AG04449 (cell line): ENCODE data around the gene LRRC8C.

Experiments
- CTCF ChIA-PET: fragments of 350-600 bp; formaldehyde crosslinking; extraction: SDS; loops from one replicate; lab custom pipeline; 2021; ENCODE audit warnings: antibody characterized with exemption; lab: Yijun Ruan, JAX
- POLR2A ChIA-PET: fragments of 400-600, 350-600 bp; formaldehyde crosslinking; extraction: SDS; loops from one replicate; lab custom pipeline; 2020; ENCODE audit warnings: antibody characterized with exemption, inconsistent platforms; lab: Yijun Ruan, JAX
- DNase-seq: peaks from one replicate; pipeline ENCODE4 v3.0.0-alpha.2; 2010; ENCODE audit warnings: low read depth, low spot score
- H3K4me3 ChIP-seq: 2 replicates; pipeline ENCODE4 v1.5.1; 2011; ENCODE audit warnings: low read depth, mild to moderate bottlenecking, control low read depth, low read length
- CTCF ChIP-seq: IDR thresholded peaks from one replicate; pipeline ENCODE4 v1.5.1; 2011; ENCODE audit warnings: mild to moderate bottlenecking, moderate library complexity, low read length, control low read depth, inconsistent platforms; ENCODE audit not compliant: insufficient read depth; ENCODE audit errors: missing control alignments

Gene LRRC8C

GRCh38 chr1:89739844-89740216, 106.9 kb downstream of the LRRC8C start:
- CTCF ChIA-PET: interaction anchor here (4.7 kb wide), 1 partner anchor 23 kb away, joined by 24 read pairs; no protein-coding TSS in a partner anchor
- POLR2A ChIA-PET: no interaction called here
- no peak for TF ChIP-seq CTCF
- H3K4me3 ChIP-seq: no peak overlapping the region
- no peak for DNase-seq

- POLR2A ChIA-PET: no interaction called here
- CTCF ChIA-PET: interaction anchor here (4.7 kb wide), 1 partner anchor 19 kb away, joined by 24 read pairs; no protein-coding TSS in a partner anchor
- TF ChIP-seq CTCF: no peak
Observed at GRCh38 chr1:89743788-89744187, 110.9 kb downstream of the LRRC8C start.

DNA sequence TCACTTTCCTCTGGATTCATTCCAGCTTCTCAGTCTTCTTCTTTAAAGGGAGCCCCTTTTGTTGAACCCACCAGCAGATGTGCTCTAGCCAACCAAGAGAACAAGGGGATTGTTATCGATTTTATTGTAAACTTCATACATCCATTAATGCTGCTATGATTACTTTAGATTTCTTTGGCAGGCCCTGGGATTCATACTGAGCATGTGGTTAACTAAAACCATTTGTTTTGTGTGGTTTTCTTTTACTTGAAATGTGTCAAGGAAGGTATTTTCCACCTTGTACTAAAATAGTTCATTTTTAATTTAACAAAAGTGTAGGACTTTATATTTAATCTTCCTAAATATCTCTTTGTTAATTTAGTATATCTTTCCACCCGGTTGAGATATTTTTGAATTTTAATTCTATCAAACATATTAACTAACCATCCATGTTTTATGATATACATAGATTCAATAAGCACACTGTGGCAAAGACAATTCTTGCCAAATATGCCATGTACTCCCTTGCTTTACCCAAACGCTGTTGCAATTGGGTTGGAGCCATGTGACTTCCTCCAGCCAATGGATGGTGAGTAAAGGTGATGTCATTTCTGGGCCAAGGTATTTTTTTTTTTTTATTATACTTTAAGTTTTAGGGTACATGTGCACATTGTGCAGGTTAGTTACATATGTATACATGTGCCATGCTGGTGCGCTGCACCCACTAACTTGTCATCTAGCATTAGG, 113.7 kb downstream of the LRRC8C start:
- CTCF ChIA-PET: interaction anchor here (0.8 kb wide), 1 partner anchor 16 kb away, joined by 6 read pairs; no protein-coding TSS in a partner anchor
- TF ChIP-seq CTCF: no peak
- no peak overlapping the region for H3K4me3 ChIP-seq
- POLR2A ChIA-PET: no interaction called here
- DNase-seq: no peak

More at GRCh38 chr1:89743788-89744187, 110.9 kb downstream of the LRRC8C start:
- no peak for DNase-seq
- H3K4me3 ChIP-seq: no peak overlapping the region

- ChIA-PET POLR2A (no interaction called here), CTCF (interaction anchor here (0.9 to 3.8 kb wide), 2 partner anchors 9 to 34 kb away, joined by 3 to 23 read pairs; no protein-coding TSS in a partner anchor)
- H3K4me3 ChIP-seq: no peak overlapping the region
- no peak for DNase-seq
- no peak for TF ChIP-seq CTCF
Observed at GRCh38 chr1:89753761-89754160, 120.8 kb downstream of the LRRC8C start.

- TF ChIP-seq CTCF: no peak
- H3K4me3 ChIP-seq: no peak overlapping the region
- POLR2A ChIA-PET: no interaction called here
- CTCF ChIA-PET: interaction anchor here (0.7 to 15.5 kb wide), 3 partner anchors 8 to 125 kb away, joined by 3 to 259 read pairs (median 23); partner anchors contain the start of gene LRRC8C
- DNase-seq: peak; percentile 16
Observed at GRCh38 chr1:89754518-89754917, 121.6 kb downstream of the LRRC8C start.

DNA sequence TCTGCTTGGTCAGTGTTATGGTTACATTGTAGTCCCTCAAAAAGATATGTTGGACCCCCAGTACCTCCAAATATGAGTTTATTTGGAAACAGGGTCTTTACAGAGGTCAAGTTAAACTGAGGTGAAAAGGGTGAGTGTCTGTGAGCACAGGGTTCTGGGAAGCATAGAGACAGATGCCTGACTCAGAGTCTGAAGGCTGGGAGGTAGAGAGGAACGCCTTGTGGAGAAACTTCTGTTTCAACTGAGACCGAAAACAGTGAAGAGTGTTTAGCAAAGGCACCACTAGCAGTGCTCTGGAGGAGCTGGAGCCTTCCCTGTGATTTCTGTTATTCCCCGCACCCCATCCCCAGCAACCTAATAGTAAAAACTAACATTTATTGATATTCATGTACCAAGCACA, 122.7 kb downstream of the LRRC8C start:
- POLR2A ChIA-PET: no interaction called here
- no peak for TF ChIP-seq CTCF
- no peak for DNase-seq
- no peak overlapping the region for H3K4me3 ChIP-seq
- CTCF ChIA-PET: interaction anchor here (3.8 to 15.5 kb wide), 2 partner anchors 7 to 126 kb away, joined by 23 to 259 read pairs; partner anchors contain the start of gene LRRC8C
